HepG2 (cell line): Measurements from ENCODE around the gene GNPDA2. TPM values are rescaled to one million over a fixed set of nuclear protein-coding genes. Genes with fewer than 3 reads are reported as not detected.

Experiments used
- BHLHE40 ChIP-seq: IDR thresholded peaks from 2 replicates; pipeline ENCODE4 v1.6.1; 2011; ENCODE audit warnings: low read length, improper control_type of control experiment
- HCFC1 ChIP-seq: fragments of 150-350 bp; IDR thresholded peaks from 2 replicates; pipeline ENCODE4 v1.6.1; 2014; ENCODE audit warnings: low read depth, low read length
- JUND ChIP-seq: sonication (generic); formaldehyde crosslinking; IDR thresholded peaks from 2 replicates; pipeline ENCODE4 v1.8.0; 2022; ENCODE audit warnings: mild to moderate bottlenecking, missing genetic modification reagents
- NR0B2 ChIP-seq: sonication (generic); formaldehyde crosslinking; IDR thresholded peaks from 2 replicates; pipeline ENCODE4 v1.4.0; 2020; ENCODE audit warnings: mild to moderate bottlenecking, missing genetic modification reagents
- PATZ1 ChIP-seq: sonication (generic); formaldehyde crosslinking; IDR thresholded peaks from 2 replicates; pipeline ENCODE4 v1.4.0; 2020; ENCODE audit warnings: missing genetic modification reagents
- PHF21A ChIP-seq: sonication (generic); formaldehyde crosslinking; IDR thresholded peaks from 2 replicates; pipeline ENCODE4 v1.5.0; 2020; ENCODE audit warnings: mild to moderate bottlenecking, missing genetic modification reagents
- RAD51 ChIP-seq: fragments of 450-650 bp; IDR thresholded peaks from 2 replicates; pipeline ENCODE4 v1.6.1; 2016; ENCODE audit warnings: borderline replicate concordance
- SIN3A ChIP-seq: IDR thresholded peaks from 2 replicates; pipeline ENCODE4 v1.6.1; 2011; ENCODE audit warnings: low read depth, mild to moderate bottlenecking, control low read depth, low read length, borderline replicate concordance
- THAP11 ChIP-seq: IDR thresholded peaks from 2 replicates; pipeline ENCODE4 v1.6.1; 2016; ENCODE audit warnings: missing biosample characterization, missing genetic modification reagents
- WIZ ChIP-seq: sonication (generic); formaldehyde crosslinking; IDR thresholded peaks from 2 replicates; pipeline ENCODE4 v1.5.1; 2020; ENCODE audit warnings: mild to moderate bottlenecking, missing genetic modification reagents
- ZIK1 ChIP-seq: sonication (generic); formaldehyde crosslinking; IDR thresholded peaks from 2 replicates; pipeline ENCODE4 v1.5.0; 2020; ENCODE audit warnings: mild to moderate bottlenecking, low read depth, missing genetic modification reagents, borderline replicate concordance
- ZNF138 ChIP-seq: sonication (generic); formaldehyde crosslinking; IDR thresholded peaks from 2 replicates; pipeline ENCODE4 v1.5.0; 2020; ENCODE audit warnings: mild to moderate bottlenecking, low read depth, missing genetic modification reagents
- ZNF383 ChIP-seq: sonication (generic); formaldehyde crosslinking; IDR thresholded peaks from 2 replicates; pipeline ENCODE4 v1.4.0; 2020; ENCODE audit warnings: missing genetic modification reagents, mild to moderate bottlenecking, borderline replicate concordance
- ZNF513 ChIP-seq: sonication (generic); formaldehyde crosslinking; conservative IDR thresholded peaks from 2 replicates; pipeline ENCODE4 v1.5.0; 2020; ENCODE audit warnings: missing genetic modification reagents
- ZNF556 ChIP-seq: sonication (generic); formaldehyde crosslinking; IDR thresholded peaks from 2 replicates; pipeline ENCODE4 v1.4.0; 2020; ENCODE audit warnings: mild to moderate bottlenecking, missing genetic modification reagents, borderline replicate concordance
- polyA plus RNA-seq, 8 experiments: library from polyadenylated mRNA; depleted of rRNA in 3 of 8; stranded (reverse) in 7 of 8; unstranded in 1 of 8; fragments of >200 nt; fragmentation: Illumina TruSeq in 4 of 8; extraction: Trizol in 4 of 8; gene quantifications; 2 replicates each; pipeline versions ENCODE4 v1.2.1 to v1.2.3, GENCODE V29; 2011 to 2016; ENCODE audit warnings: low read depth in 4 of 8, missing spikeins in 1 of 8, mixed read lengths in 1 of 8; ENCODE audit not compliant: insufficient read depth in 1 of 8
- total RNA-seq, 5 experiments: library from RNA; depleted of rRNA; stranded (reverse); fragments of >200 nt; fragmentation: Illumina TruSeq; extraction: Trizol; gene quantifications; 2 replicates each; pipeline ENCODE4 v1.2.3, GENCODE V29; 2016; ENCODE audit warnings: low read depth in 1 of 5
- TF ChIP-seq, protein P1 (sequence below): IDR thresholded peaks from 2 replicates; pipeline ENCODE4 v1.6.1; 2016; ENCODE audit warnings: missing biosample characterization, missing genetic modification reagents, low read depth
- TF ChIP-seq, protein P2 (sequence below): sonication (generic); formaldehyde crosslinking; IDR thresholded peaks from 2 replicates; pipeline ENCODE4 v1.5.0; 2020; ENCODE audit warnings: missing genetic modification reagents
- TF ChIP-seq, protein P3 (sequence below): sonication (generic); formaldehyde crosslinking; IDR thresholded peaks from 2 replicates; pipeline ENCODE4 v1.5.0; 2020; ENCODE audit warnings: missing genetic modification reagents

GNPDA2 gene
- total and polyA plus RNA-seq, 2 of the 13 experiments (the other 11 are each of a cell fraction or from before 2014, with no cell fraction given) = 5.4 to 9.0 TPM

DNA sequence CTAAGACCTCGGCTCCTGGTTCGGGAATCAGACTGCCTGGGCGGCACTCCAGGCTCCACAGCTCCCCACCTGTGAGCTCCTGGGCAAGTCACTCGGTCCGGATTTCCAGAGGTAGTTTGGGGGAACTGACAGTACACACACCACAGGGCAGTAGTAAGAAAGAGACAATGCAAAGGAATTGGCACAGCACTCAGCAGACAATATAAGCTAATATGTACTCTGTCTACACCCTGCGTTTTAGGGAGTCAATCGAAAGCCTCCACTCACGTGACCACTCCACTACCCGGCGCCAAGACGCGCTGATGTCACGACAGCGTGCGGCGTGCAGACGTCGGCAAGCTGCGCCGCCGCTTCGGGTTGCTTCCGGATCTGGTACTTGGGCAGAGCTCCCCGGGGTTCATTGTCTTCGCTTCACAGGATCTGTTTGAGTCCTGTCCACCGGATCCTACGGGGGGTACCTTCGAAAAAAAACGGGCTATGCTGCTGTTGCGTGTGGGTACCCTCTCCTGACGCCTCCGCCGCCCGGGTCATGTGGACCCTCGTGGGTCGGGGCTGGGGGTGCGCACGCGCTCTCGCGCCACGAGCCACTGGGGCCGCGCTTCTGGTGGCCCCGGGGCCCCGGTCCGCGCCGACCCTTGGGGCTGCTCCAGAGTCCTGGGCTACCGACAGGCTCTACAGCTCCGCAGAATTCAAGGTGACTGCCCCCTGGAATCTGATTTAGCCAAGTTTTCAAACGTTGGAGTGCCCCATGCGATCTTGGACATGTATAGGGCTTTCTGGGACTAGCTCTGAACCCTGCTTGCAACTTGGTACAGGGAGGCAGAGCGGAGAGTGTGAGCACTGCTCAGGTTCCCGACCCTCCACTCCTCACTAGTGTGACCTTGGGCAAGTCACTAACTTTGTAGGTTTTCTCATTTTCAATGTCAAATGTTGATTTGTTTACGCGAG lies 48.0 kb downstream of the GNPDA2 start, which contains the start of gene GUF1 (continued):
- TF ChIP-seq HCFC1 = peak; percentile 49; the same call in 1 of the 2 replicates
- TF ChIP-seq, protein P1, sequence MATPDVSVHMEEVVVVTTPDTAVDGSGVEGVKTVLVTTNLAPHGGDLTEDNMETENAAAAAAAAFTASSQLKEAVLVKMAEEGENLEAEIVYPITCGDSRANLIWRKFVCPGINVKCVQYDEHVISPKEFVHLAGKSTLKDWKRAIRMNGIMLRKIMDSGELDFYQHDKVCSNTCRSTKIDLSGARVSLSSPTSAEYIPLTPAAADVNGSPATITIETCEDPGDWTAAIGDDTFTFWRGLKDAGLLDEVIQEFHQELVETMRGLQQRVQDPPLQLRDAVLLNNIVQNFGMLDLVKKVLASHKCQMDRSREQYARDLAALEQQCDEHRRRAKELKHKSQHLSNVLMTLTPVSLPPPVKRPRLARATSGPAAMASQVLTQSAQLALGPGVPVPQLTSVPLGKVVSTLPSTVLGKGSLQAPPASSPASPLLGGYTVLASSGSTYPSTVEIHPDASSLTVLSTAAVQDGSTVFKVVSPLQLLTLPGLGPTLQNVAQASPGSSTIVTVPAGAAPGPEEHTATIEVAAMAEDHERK (CRISPR knock-in tag) = peak; percentile 99
- 0 out of 2 replicates have a peak, but pooled peaks have one; percentile 32 for TF ChIP-seq JUND (CRISPR knock-in tag)
- peak; percentile 69; the same call in 1 of the 2 replicates for TF ChIP-seq ZNF138
- TF ChIP-seq, protein P2, sequence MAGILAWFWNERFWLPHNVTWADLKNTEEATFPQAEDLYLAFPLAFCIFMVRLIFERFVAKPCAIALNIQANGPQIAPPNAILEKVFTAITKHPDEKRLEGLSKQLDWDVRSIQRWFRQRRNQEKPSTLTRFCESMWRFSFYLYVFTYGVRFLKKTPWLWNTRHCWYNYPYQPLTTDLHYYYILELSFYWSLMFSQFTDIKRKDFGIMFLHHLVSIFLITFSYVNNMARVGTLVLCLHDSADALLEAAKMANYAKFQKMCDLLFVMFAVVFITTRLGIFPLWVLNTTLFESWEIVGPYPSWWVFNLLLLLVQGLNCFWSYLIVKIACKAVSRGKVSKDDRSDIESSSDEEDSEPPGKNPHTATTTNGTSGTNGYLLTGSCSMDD (CRISPR knock-in tag) = no peak
- TF ChIP-seq NR0B2 (CRISPR knock-in tag) = no peak; the same call in 1 of the 2 replicates
- peak; percentile 79; the same call in 1 of the 2 replicates for TF ChIP-seq ZIK1 (CRISPR knock-in tag)
- TF ChIP-seq ZNF383 (CRISPR knock-in tag) = no peak
- TF ChIP-seq PATZ1 = peak; percentile 40; the same call in 1 of the 2 replicates
- TF ChIP-seq, protein P3, sequence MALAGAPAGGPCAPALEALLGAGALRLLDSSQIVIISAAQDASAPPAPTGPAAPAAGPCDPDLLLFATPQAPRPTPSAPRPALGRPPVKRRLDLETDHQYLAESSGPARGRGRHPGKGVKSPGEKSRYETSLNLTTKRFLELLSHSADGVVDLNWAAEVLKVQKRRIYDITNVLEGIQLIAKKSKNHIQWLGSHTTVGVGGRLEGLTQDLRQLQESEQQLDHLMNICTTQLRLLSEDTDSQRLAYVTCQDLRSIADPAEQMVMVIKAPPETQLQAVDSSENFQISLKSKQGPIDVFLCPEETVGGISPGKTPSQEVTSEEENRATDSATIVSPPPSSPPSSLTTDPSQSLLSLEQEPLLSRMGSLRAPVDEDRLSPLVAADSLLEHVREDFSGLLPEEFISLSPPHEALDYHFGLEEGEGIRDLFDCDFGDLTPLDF (CRISPR knock-in tag) = peak; percentile 52; the same call in 1 of the 2 replicates
- 0 out of 2 replicates have a peak, but pooled peaks have one; percentile 21 for TF ChIP-seq ZNF556
- TF ChIP-seq THAP11 (CRISPR knock-in tag) = peak; percentile 91
- peak; percentile 83 for TF ChIP-seq RAD51
- peak; percentile 39; the same call in 1 of the 2 replicates for TF ChIP-seq SIN3A
- TF ChIP-seq BHLHE40 = peak; percentile 96
- peak; percentile 75; the same call in 1 of the 2 replicates for TF ChIP-seq PHF21A (CRISPR knock-in tag)
- 0 out of 2 replicates have a peak, but pooled peaks have one; percentile 17 for TF ChIP-seq ZNF513 (CRISPR knock-in tag)
- TF ChIP-seq WIZ (CRISPR knock-in tag) = peak; percentile 69; the same call in 1 of the 2 replicates
